Memory B cell (primary cell): ENCODE data around the gene DLG5.

Experiments
- ATAC-seq: fragments of 150-1000 bp; cut with Tn5 transposase; 2 replicates; pipeline ENCODE4 v1.10.0; 2021; ENCODE audit warnings: low read depth, mild to moderate bottlenecking, moderate library complexity
- DNase-seq, 2 donors: peaks; one replicate each; pipeline ENCODE4 v3.0.0; 2022; ENCODE audit warnings: low spot score in 2 of 2
- H3K27ac Mint-ChIP-seq: one replicate; pipeline ENCODE4 v1.8.0; 2022; ENCODE audit warnings: mild to moderate bottlenecking, moderate library complexity, mixed read lengths
- H3K27me3 Mint-ChIP-seq: one replicate; pipeline ENCODE4 v1.8.0; 2022; ENCODE audit warnings: mixed read lengths
- H3K36me3 Mint-ChIP-seq: one replicate; pipeline ENCODE4 v1.8.0; 2022; ENCODE audit warnings: mild to moderate bottlenecking, mixed read lengths
- H3K4me1 Mint-ChIP-seq: one replicate; pipeline ENCODE4 v1.8.0; 2022; ENCODE audit warnings: mixed read lengths
- H3K4me3 Mint-ChIP-seq: one replicate; pipeline ENCODE4 v1.8.0; 2022; ENCODE audit warnings: mild to moderate bottlenecking, moderate library complexity, mixed read lengths
- H3K9me3 Mint-ChIP-seq: one replicate; pipeline ENCODE4 v1.8.0; 2022; ENCODE audit warnings: mixed read lengths

DLG5 gene

GRCh38 chr10:77800738-77801266 is 125.8 kb downstream of the DLG5 start:
- Mint-ChIP-seq H3K27me3 (no peaks in the 10 kb centered on the region), H3K9me3 (no peaks in the 10 kb centered on the region), H3K36me3 (no peaks in the 10 kb centered on the region), H3K27ac (no peak overlapping the region), H3K4me3 (no peak overlapping the region), H3K4me1 (peaks cover 4% of the 10 kb centered on the region)
- ATAC-seq (no peak), DNase-seq (no peak)

DNA sequence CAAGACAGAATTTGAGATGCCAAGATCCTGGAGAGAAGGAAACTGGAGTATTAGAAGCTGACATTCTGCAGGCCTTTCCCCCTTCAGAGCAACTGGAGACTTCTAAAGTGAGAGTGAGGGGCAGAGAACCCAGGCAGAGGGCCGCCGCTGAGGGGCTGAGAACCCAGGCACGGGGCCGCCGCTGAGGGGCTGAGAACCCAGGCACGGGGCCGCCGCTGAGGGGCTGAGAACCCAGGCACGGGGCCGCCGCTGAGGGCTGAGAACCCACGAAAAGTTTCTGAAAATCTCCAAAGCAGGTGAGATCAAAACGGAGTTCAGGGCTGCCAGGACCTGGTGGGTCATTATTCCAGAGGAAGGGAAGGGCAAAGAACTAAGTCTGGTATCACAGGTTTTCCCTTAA is 126.2 kb downstream of the DLG5 start:
- Mint-ChIP-seq H3K27ac (no peak overlapping the region), H3K36me3 (no peaks in the 10 kb centered on the region), H3K4me3 (no peak overlapping the region), H3K4me1 (peaks cover 4% of the 10 kb centered on the region), H3K27me3 (no peaks in the 10 kb centered on the region), H3K9me3 (no peaks in the 10 kb centered on the region)
- DNase-seq (no peak), ATAC-seq (no peak)

- H3K27ac Mint-ChIP-seq: no peak overlapping the region
- no peaks in the 10 kb centered on the region for H3K27me3 Mint-ChIP-seq
- peaks cover 4% of the 10 kb centered on the region for H3K4me1 Mint-ChIP-seq
- no peak overlapping the region for H3K4me3 Mint-ChIP-seq
- no peak for DNase-seq
- H3K9me3 Mint-ChIP-seq: no peaks in the 10 kb centered on the region
- H3K36me3 Mint-ChIP-seq: no peaks in the 10 kb centered on the region
- no peak for ATAC-seq
These were observed 127.2 kb downstream of the DLG5 start for GRCh38 chr10:77799352-77799751.

DNA sequence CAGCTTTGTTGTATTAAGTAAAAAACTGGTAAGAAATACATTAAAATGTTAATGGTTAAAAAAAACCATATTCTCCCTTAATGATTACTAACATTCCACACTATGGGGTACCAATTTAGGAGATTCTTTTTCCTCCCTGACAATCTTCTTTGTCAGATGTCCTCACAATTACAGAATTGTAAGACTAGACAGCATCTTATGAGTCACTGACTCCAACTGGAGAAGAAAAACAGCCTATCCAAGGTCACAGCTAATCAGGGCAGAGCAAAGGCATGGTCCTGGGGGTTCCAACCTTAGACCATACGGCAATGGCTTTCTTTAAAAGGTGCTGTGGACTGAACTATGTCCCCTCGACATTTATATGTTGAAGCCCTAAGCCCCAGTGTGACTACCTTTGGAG is 127.6 kb downstream of the DLG5 start:
- no peaks in the 10 kb centered on the region for H3K27me3 Mint-ChIP-seq
- H3K9me3 Mint-ChIP-seq: no peaks in the 10 kb centered on the region
- H3K4me1 Mint-ChIP-seq: peaks cover 4% of the 10 kb centered on the region
- DNase-seq (no peak), ATAC-seq (no peak)
- no peak overlapping the region for H3K4me3 Mint-ChIP-seq
- no peaks in the 10 kb centered on the region for H3K36me3 Mint-ChIP-seq
- no peak overlapping the region for H3K27ac Mint-ChIP-seq

DNA sequence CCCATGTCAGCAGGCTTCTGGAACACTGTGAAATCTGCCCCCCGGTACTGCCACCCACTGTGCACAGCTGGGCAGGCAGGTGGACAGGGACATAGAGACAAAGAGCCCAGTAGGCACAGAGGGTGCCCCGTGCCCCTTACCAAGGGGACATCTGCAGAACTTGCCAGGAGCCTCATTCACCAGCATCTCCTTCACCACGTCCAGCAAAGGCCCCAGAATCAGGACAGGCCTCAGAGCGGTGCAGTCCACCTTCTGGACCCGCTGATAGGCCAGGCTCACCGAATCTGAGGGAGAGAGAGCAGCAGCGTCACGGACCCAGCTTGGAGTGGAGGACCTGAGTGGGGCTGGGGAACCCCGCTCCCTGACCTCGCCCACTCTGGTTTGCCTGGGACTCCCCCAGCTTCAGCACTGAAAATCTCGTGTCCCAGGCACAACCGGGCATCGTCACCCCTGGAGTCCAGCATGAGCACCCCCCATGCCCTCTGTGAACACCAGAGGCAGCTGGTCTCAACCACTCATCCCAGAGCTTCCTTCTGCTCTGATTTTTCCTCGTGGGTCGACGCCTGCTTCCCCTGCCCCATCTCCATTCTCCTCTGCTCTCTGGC is 130.1 kb downstream of the DLG5 start:
- DNase-seq: no peak
- ATAC-seq: no peak
- Mint-ChIP-seq H3K4me3 (no peak overlapping the region), H3K36me3 (no peaks in the 10 kb centered on the region), H3K27me3 (no peaks in the 10 kb centered on the region), H3K27ac (no peak overlapping the region), H3K9me3 (no peaks in the 10 kb centered on the region), H3K4me1 (peaks cover 4% of the 10 kb centered on the region)

DNA sequence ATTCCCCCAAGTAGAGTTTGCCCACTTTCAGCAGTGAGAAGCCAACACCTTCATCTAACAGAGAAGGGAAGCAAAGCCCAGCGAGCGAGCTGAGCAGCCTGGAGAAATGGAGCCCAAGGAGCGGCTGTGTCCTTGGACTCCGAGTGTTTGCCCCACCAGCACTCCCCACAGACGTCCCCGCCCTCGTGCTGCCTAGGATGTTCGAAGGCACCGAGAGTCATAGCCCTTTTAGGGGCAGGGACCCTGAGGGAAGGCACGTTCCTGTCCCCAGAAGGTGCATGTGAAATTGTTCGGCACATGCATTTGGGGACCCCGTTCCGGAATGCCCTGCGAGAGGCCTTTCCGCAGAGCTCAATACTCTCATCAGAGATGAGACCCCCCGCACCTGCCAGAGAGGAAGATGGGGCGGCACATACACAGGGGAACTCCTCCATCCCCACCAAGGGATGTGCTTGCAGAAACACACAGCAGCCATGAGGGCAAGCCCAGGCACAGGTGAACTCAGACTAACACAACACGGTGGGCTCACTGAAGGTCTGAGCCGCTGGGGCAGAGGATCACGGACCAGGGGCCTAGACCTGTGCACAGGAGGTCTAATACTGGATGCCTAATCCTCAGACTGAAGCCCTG is 131.0 kb downstream of the DLG5 start:
- H3K4me1 Mint-ChIP-seq: no peaks in the 10 kb centered on the region
- DNase-seq (no peak), ATAC-seq (no peak)
- H3K9me3 Mint-ChIP-seq: no peaks in the 10 kb centered on the region
- no peak overlapping the region for H3K27ac Mint-ChIP-seq
- no peak overlapping the region for H3K4me3 Mint-ChIP-seq
- no peaks in the 10 kb centered on the region for H3K36me3 Mint-ChIP-seq
- H3K27me3 Mint-ChIP-seq: no peaks in the 10 kb centered on the region

DNA sequence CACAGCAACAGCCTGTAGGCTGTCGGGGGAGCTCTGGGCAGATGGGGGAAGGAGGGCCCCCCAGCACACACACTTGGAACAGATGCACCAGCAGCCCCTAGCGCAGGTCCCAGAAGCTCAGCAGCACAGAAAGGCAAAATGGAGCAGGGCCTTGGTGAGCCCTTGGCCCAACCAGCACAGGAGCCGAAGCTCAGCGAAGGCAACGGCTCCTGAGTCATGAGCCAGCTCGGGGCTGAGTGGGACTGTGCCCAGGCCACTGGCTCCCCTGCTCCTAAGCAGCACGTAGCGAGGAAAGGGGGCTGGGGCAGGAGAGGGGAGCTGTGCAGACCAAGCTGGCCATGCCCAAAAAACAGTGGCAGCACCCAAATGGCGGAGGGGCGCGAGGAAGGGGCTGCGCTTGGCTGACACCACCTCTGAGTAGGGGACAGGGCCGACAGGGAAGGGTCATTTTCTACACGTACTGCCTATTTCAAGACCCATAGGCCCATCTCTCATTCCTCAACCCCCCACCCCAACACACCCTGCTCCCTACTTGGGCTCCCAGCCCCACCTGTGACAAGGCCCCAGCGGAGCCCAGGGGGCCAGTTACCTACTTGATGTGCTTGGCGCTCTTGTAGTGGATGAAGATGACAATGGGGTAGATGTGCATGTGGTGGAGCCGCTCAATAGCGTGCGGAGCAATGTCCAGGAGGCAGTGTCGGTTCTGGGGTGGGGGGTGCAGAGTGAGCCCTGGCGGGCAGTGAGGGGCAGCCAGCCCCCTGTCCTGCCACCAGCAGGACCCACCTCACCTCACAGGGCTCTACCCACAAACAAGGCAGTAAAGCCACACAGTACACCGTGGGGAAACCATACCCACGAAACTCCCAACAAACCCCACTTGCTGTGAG is 132.1 kb downstream of the DLG5 start:
- H3K36me3 Mint-ChIP-seq: no peaks in the 10 kb centered on the region
- no peaks in the 10 kb centered on the region for H3K27me3 Mint-ChIP-seq
- no peak overlapping the region for H3K4me3 Mint-ChIP-seq
- no peaks in the 10 kb centered on the region for H3K4me1 Mint-ChIP-seq
- DNase-seq (no peak), ATAC-seq (no peak)
- H3K9me3 Mint-ChIP-seq: no peaks in the 10 kb centered on the region
- H3K27ac Mint-ChIP-seq: no peak overlapping the region

DNA sequence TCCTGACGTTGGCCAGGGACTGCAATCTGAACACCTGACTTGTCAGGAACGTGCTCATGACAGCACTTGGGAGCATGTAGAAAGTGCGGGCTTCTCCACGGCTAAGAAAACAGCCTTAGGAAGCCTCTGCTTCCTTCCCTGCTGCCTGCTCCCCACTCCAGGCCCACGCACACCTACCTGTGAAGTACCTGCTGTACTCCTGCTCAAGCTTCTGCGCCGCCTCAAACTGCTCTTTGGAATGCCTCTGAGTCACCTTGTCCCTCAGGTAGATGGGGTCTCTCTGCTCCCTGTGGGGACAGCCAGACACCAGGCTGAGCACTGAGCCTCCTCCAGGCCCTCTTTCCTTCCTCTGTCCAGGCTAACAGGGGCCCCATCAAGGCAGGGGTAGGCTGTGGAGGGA is 132.7 kb downstream of the DLG5 start:
- no peaks in the 10 kb centered on the region for H3K4me1 Mint-ChIP-seq
- H3K4me3 Mint-ChIP-seq: no peak overlapping the region
- no peaks in the 10 kb centered on the region for H3K27me3 Mint-ChIP-seq
- H3K27ac Mint-ChIP-seq: no peak overlapping the region
- DNase-seq (no peak), ATAC-seq (no peak)
- H3K36me3 Mint-ChIP-seq: no peaks in the 10 kb centered on the region
- no peaks in the 10 kb centered on the region for H3K9me3 Mint-ChIP-seq

DNA sequence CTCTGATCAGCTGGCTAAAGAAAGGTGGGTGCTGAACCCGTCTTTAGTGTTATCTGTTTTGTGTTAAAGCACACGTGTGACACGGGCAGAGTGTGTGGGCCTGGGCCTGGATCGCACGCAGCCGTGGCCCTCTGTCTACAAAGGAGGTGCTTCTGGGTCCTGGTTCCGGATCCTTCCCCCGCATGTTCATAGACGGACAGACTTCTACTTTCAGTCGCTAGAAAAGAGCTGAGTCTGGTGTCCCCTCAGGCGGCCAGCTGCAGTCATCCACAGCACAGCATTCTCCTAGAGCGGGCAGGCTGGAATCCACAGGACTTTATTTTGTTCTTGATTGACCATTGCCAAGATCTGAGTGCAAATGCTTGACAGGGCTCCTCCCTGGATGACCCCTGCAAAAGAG is 134.4 kb downstream of the DLG5 start:
- no peaks in the 10 kb centered on the region for H3K9me3 Mint-ChIP-seq
- H3K27me3 Mint-ChIP-seq: no peaks in the 10 kb centered on the region
- no peak overlapping the region for H3K27ac Mint-ChIP-seq
- ATAC-seq: no peak
- no peak overlapping the region for H3K4me3 Mint-ChIP-seq
- DNase-seq: no peak
- H3K4me1 Mint-ChIP-seq: no peaks in the 10 kb centered on the region
- no peaks in the 10 kb centered on the region for H3K36me3 Mint-ChIP-seq

DNA sequence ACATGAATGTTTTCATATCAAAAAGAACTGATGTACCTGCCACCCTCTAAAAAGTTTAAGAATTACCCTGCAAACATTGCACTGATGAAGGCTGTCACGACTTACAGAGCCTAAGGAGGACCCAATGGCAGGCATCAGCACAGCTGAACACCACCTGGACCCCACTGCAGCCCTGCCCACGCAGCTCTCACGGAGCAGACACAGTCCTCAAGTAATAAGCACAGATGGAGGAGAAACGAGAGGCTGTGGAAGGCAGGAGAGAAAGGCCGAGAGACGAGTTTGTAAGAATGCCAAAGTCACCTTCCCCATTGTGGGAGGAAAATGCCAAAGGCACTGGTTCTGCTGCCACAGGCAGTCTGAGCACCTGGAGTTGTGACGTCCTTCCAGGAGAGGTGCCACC is 135.0 kb downstream of the DLG5 start:
- Mint-ChIP-seq H3K27ac (no peak overlapping the region), H3K4me3 (no peak overlapping the region), H3K9me3 (no peaks in the 10 kb centered on the region), H3K4me1 (no peaks in the 10 kb centered on the region), H3K27me3 (no peaks in the 10 kb centered on the region), H3K36me3 (no peaks in the 10 kb centered on the region)
- DNase-seq (no peak), ATAC-seq (no peak)

DNA sequence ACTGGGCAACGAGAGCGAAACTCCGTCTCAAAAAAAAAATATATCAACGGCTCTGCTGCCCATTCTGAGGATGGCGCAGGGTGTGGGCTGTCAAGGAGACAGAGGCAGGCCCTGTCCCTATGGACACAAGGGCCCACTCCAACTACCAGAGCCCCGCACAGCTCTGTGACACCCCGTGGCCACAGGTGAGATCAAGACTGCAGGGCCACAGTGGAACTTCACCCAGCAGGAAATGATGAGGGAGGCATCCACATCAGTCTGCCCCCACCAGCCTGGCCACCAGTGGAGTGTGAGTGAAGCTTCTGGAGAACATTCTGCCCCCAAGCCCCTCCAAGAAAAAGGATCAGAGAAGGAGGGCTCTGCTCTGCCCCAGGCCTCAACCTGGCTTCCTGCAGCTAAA is 136.7 kb downstream of the DLG5 start:
- no peak overlapping the region for H3K27ac Mint-ChIP-seq
- DNase-seq (no peak), ATAC-seq (no peak)
- H3K4me1 Mint-ChIP-seq: no peaks in the 10 kb centered on the region
- H3K27me3 Mint-ChIP-seq: no peaks in the 10 kb centered on the region
- peaks cover 4% of the 10 kb centered on the region for H3K9me3 Mint-ChIP-seq
- no peak overlapping the region for H3K4me3 Mint-ChIP-seq
- peaks cover 2% of the 10 kb centered on the region for H3K36me3 Mint-ChIP-seq

GRCh38 chr10:77789016-77789415 is 137.5 kb downstream of the DLG5 start:
- Mint-ChIP-seq H3K36me3 (peaks cover 2% of the 10 kb centered on the region), H3K27ac (no peak overlapping the region), H3K4me1 (no peaks in the 10 kb centered on the region), H3K9me3 (peaks cover 4% of the 10 kb centered on the region), H3K4me3 (no peak overlapping the region), H3K27me3 (no peaks in the 10 kb centered on the region)
- no peak for ATAC-seq
- DNase-seq: no peak

- DNase-seq: no peak
- Mint-ChIP-seq H3K27ac (no peak overlapping the region), H3K9me3 (peaks cover 4% of the 10 kb centered on the region), H3K27me3 (no peaks in the 10 kb centered on the region), H3K36me3 (peaks cover 2% of the 10 kb centered on the region), H3K4me1 (no peaks in the 10 kb centered on the region), H3K4me3 (no peak overlapping the region)
- ATAC-seq: no peak
These were observed 138.0 kb downstream of the DLG5 start for GRCh38 chr10:77788496-77789010.

- ATAC-seq: no peak
- no peak overlapping the region for H3K27ac Mint-ChIP-seq
- no peak for DNase-seq
- no peak overlapping the region for H3K4me3 Mint-ChIP-seq
- peaks cover 2% of the 10 kb centered on the region for H3K36me3 Mint-ChIP-seq
- H3K27me3 Mint-ChIP-seq: no peaks in the 10 kb centered on the region
- peaks cover 4% of the 10 kb centered on the region for H3K9me3 Mint-ChIP-seq
- no peaks in the 10 kb centered on the region for H3K4me1 Mint-ChIP-seq
These were observed 139.1 kb downstream of the DLG5 start for GRCh38 chr10:77787440-77787839.
